H1 (cell line): Measurements from ENCODE around the gene MAP2K5. TPM values are rescaled to one million over a fixed set of nuclear protein-coding genes. Genes with fewer than 3 reads are reported as not detected.

Source experiments
- ASH2L ChIP-seq: fragments of 200-600, 300-600 bp; sonication (generic); IDR thresholded peaks from one replicate; pipeline ENCODE4 v1.7.1; 2017; ENCODE audit warnings: low read length
- HDAC2 ChIP-seq, 2 experiments: fragments of 300-600 bp in 1 of 2; sonication (generic) in 1 of 2; IDR thresholded peaks; 2 replicates each; pipeline ENCODE4 v1.6.1; 2011 to 2012; ENCODE audit warnings: low read depth in 2 of 2, low read length in 2 of 2, mild to moderate bottlenecking in 2 of 2, moderate library complexity in 2 of 2, borderline replicate concordance in 1 of 2, inconsistent platforms in 1 of 2
- NRF1 ChIP-seq: IDR thresholded peaks from 2 replicates; pipeline ENCODE4 v1.6.1; 2011; ENCODE audit warnings: mild to moderate bottlenecking, low read depth, low read length, improper control_type of control experiment
- RFX5 ChIP-seq: IDR thresholded peaks from 2 replicates; pipeline ENCODE4 v1.6.1; 2011; ENCODE audit warnings: low read depth, low read length, improper control_type of control experiment, borderline replicate concordance
- SP2 ChIP-seq: IDR thresholded peaks from 2 replicates; pipeline ENCODE4 v1.6.1; 2012; ENCODE audit warnings: mild to moderate bottlenecking, low read length, inconsistent platforms
- polyA plus RNA-seq, 7 experiments: library from polyadenylated mRNA; depleted of rRNA in 3 of 7; stranded (reverse) in 5 of 7; unstranded in 2 of 7; fragments of >200 nt in 5 of 7; fragments of 200-250 nt in 2 of 7; gene quantifications; 1 replicate in 5 of 7; 2 replicates in 1 of 7; 4 replicates in 1 of 7; pipeline versions ENCODE4 v1.2.1 to v1.2.3, GENCODE V29; 2011 to 2013; ENCODE audit warnings: missing spikeins in 2 of 7, mixed read lengths in 2 of 7
- total RNA-seq: library from RNA; stranded (reverse); fragmentation: NEBNext Ultra II Directional; extraction: Animal tissue kit (Norgen Biotek cat#: 25700); gene quantifications from 2 replicates; pipeline ENCODE4 v1.2.1, GENCODE V29; 2021
- TF ChIP-seq, protein P1 (sequence below): IDR thresholded peaks from 2 replicates; pipeline ENCODE4 v1.6.1; 2012; ENCODE audit warnings: inconsistent platforms

MAP2K5 gene
- total and polyA plus RNA-seq, 2 of the 8 experiments (the other 6 are each of a cell fraction or from before 2014, with no cell fraction given): 4.4 to 15.8 TPM

DNA sequence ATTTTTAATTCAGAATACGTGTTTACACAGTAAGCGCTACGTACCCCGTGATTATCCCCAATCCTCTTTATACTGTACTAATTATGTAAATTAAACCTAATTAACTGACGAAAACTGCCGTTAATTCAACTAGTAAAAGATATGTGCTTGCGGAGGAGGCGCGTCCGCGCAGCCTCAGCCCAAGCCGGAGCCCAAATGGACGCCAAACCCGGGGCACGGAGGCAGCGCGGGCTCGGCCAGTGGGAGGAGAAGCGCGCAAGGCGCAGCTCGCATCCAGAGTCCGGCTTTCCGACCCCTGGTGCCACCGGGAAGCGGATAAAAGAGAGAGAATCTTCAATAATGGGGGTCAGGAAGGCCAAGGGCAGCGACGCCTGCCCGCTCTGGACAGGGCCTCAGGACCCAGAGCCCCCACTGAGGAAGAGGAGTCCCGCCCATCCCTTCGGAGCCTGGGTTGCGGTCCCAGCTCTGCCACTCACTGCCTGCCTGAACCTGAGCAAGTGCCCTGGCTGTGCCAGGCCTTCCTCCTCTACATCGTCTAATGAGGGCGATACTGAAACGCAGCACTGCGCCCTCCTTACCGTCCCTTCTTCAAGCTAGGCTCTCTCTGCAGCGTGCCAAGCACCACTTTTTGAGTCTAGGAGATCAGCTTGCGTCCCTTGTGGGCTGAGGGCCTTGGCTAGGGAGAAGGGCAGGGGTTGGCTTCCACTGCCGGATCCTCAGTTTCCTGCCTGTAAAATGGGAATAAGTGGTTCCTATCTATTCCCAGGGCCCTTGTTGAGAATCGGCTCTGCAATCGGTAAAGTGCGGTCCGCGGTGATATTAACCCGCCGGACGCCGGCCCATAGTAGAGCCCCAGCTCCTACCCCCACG lies 277.9 kb downstream of the MAP2K5 start (continued):
- TF ChIP-seq RFX5 (no peak), SP2 (no peak), ASH2L (no peak), NRF1 (no peak), HDAC2 (IDR thresholded peaks at IDR 0.05; ENCODE audit: borderline replicate concordance in 1 of 2, low read depth in 2 of 2, low read length in 2 of 2) (no peak)
- TF ChIP-seq, protein P1, sequence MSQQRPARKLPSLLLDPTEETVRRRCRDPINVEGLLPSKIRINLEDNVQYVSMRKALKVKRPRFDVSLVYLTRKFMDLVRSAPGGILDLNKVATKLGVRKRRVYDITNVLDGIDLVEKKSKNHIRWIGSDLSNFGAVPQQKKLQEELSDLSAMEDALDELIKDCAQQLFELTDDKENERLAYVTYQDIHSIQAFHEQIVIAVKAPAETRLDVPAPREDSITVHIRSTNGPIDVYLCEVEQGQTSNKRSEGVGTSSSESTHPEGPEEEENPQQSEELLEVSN: no peak
